Endothelial cell of hepatic sinusoid (primary cell): ENCODE measurements around the gene ZNF3.

Experiments
- in situ Hi-C: cut with HindIII; loops from 2 replicates; pipeline ENCODE4 v1.10.0; 2017; ENCODE audit warnings: low sequenced_read_pairs

The ZNF3 gene

DNA sequence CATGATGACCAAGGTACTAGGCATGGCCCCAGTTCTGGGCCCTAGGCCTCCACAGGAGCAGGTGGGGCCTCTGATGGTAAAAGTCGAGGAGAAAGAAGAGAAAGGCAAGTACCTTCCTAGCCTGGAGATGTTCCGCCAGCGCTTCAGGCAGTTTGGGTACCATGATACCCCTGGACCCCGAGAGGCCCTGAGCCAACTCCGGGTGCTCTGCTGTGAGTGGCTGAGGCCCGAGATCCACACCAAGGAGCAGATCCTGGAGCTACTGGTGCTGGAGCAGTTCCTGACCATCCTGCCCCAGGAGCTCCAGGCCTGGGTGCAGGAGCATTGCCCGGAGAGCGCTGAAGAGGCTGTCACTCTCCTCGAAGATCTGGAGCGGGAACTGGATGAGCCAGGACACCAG lies 24.5 kb downstream of the ZNF3 start:
- in situ Hi-C loops: no loop called here

- in situ Hi-C loops: no loop called here
Measured at GRCh38 chr7:100053215-100053614, 28.3 kb downstream of the ZNF3 start.

GRCh38 chr7:100051611-100052010 lies 29.9 kb downstream of the ZNF3 start:
- in situ Hi-C loops: no loop called here

DNA sequence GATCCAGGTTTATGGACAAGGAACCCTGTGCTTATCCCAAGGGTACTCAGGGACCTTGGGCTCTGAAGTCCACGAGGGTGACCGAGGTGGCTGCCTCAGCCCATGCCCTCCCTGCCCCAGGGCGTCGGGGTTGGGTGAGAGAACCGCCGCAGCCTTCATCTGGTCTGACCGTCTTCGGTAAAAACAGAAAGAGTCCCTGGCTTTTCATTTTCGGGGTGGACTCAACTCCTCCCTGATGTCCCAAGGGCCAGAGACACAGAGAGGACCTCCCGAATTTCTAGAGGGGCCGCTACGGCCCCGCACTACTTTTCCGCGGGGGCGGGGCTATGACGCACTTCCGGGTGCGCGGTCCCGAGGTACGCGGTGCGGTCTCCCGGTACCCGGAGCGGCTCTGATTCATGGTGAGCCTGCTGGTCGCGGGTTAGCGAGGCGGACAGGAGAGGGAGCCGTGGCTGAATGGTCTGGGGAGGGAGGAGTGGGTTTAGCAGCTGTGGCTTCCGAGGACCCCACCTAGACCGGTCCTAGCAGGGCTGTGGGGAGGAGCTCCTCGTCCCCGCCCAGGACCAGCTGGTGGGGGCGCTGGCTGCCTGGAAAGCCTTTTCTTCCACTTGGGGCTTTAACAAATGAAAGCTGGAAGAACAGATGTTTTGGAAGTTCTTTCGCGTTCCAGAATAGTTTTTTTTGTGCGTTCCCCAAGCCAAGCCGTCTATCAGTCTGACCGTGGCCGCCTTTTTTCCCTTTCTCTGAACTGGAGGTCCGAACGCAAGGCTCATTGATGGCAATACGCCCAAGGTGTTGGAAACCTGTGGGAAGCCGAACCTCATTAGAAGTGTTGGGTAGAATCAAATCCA lies 31.9 kb downstream of the ZNF3 start, which contains the start of gene ZSCAN21:
ZSCAN21 (plus strand) TSS at position 334 of the 851 bp plus-strand sequence. CDS start 7,233 bp downstream, outside the sequence.
- in situ Hi-C loops: loop anchor here (5.0 kb wide), 1 partner anchor 52 kb away; no protein-coding TSS in a partner anchor

DNA sequence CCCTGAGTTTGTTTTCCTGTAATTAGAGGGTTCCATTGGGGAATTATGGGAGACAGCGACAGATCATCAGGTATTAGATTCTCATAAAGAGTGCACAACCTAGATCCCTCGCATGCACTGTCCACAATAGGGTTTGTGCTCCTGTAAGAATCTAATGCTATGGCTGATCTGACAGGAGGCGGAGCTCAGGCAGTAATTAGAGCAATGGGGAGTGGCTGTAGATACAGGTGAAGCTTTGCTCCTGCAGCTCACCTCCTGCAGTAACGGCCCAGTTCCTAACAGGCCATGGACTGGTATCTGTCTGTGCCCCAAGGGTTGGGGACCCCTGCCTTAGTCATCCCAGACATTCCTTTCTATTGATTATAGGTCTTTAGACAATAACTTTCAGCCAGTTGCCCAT lies 32.8 kb downstream of the ZNF3 start:
- in situ Hi-C loops: loop anchor here (5.0 kb wide), 1 partner anchor 51 kb away; no protein-coding TSS in a partner anchor

DNA sequence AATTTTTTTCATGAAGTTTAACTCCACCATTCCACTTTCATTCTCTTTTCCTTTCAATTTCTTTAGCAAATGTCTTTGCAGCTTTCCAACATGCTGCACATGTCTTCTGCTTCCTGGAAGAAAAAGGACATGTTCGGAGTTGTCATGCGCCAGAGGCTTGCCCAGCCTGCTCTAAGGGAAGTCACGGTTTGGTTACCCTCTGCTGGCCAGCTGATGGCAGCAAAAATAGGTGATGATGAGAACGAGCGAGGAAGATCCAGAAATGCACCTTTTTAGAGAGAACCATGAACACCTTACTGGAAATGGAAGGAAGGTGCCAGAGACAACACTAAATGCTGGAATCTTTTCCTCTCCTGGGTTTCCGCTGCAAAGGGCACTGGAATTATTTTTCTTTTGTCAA lies 36.8 kb downstream of the ZNF3 start:
- in situ Hi-C loops: loop anchor here (5.0 kb wide), 1 partner anchor 47 kb away; no protein-coding TSS in a partner anchor

GRCh38 chr7:100040575-100040974 lies 40.9 kb downstream of the ZNF3 start:
- in situ Hi-C loops: no loop called here

GRCh38 chr7:100038326-100038725 lies 43.2 kb downstream of the ZNF3 start:
- in situ Hi-C loops: no loop called here

GRCh38 chr7:100035876-100036275 lies 45.6 kb downstream of the ZNF3 start:
- in situ Hi-C loops: no loop called here

GRCh38 chr7:100034871-100035510 lies 46.5 kb downstream of the ZNF3 start:
- in situ Hi-C loops: no loop called here

DNA sequence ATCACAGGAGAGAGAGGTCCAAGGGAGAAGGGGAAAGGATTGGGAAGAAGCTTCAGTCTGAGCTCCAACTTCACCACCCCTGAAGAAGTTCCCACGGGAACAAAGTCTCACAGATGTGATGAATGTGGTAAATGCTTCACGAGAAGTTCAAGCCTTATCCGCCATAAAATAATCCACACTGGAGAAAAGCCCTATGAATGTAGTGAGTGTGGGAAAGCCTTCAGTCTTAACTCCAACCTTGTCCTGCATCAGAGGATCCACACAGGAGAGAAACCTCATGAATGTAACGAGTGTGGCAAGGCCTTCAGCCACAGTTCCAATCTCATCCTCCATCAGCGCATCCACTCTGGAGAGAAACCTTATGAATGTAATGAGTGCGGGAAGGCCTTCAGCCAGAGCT lies 48.0 kb downstream of the ZNF3 start:
- in situ Hi-C loops: no loop called here

- in situ Hi-C loops: no loop called here
Measured at GRCh38 chr7:100029596-100029995, 51.9 kb downstream of the ZNF3 start.

DNA sequence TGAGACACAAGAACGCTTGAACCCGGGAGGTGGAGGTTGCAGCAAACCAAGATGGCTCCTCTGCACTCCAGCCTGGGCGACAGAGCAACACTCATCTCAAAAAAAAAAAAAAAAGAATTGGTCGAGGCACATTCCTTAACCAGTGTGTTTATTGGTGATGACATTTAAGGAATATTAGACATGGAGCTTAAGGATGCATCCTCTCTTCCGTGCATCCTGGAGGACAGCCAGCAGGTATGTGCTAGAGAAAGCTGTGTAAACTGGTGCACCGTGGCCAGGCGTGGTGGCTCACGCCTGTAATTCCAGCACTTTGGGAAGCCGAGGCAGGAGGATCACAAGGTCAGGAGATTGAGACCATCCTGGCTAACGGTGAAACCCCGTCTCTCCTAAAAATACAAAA lies 54.3 kb downstream of the ZNF3 start:
- in situ Hi-C loops: no loop called here

GRCh38 chr7:100024020-100024619 lies 57.4 kb downstream of the ZNF3 start:
- in situ Hi-C loops: no loop called here

- in situ Hi-C loops: no loop called here
Measured at GRCh38 chr7:100023526-100023925, 58.0 kb downstream of the ZNF3 start.

DNA sequence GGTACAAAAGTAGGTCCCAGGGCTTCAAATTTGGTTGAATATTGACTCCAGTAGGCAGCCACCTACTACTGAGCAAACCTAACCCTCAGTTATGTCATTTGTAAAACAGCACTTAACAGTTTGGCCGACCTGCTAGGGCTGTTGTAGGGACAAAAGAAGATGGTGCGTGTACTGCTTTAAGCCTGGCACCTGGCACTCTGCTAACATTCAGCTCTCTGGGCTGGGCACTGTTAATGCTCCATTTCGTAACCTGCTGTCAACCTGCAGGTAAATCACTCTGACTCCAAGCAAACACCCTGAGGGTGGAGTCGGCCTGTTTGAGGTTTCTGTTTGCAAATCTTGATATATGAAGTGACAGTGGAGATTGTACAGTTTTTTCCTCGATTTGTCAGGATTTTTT lies 58.9 kb downstream of the ZNF3 start:
- in situ Hi-C loops: no loop called here

DNA sequence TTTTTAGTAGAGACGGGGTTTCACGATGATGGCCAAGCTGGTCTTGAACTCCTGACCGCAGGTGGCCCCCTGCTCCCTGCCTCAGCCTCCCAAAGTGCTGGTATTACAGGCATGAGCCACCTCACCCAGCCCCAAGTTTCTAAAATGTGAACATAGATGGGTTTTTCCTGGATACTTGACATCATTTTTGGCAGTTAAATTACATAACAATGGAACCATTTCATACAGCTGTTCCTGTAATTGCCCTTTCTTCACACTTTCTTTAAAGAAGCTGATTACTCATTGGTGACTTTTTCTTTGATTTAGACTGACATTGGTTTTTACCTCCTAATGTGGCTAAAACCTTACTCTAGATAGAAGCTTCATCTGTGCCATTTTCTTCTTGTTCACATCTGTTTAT lies 60.2 kb downstream of the ZNF3 start:
- in situ Hi-C loops: no loop called here
